Keratinocyte (primary cell): ENCODE data around the gene CD8B. TPM values are rescaled to one million over a fixed set of nuclear protein-coding genes. Genes with fewer than 3 reads are reported as not detected.
A peak's percentile ranks its signal among the peaks of the same experiment; 100 is the strongest.
"Not testable (repeated sequence)": the region's sequence is repeated elsewhere in the genome, so short reads cannot be mapped to it uniquely, and the experiment has no call there.

Experiments
- DNase-seq: peaks from one replicate; pipeline ENCODE4 v3.0.0-alpha.2; 2011; ENCODE audit warnings: low read depth, missing footprints, low spot score
- FAIRE-seq: peaks from 2 replicates; lab custom pipeline; 2011; peaks lifted over from hg19 to GRCh38; lab: Jason Lieb, UNC
- H2AFZ ChIP-seq: 2 replicates; pipeline ENCODE4 v1.6.0; 2012; ENCODE audit warnings: low read length, control low read depth, inconsistent platforms; ENCODE audit not compliant: control insufficient read depth
- H3K27ac ChIP-seq: 2 replicates; pipeline ENCODE4 v1.5.1; 2011; ENCODE audit warnings: low read length; ENCODE audit not compliant: control insufficient read depth, insufficient read depth
- H3K27me3 ChIP-seq: 3 replicates; pipeline ENCODE4 v1.6.0; 2011; ENCODE audit warnings: low read length; ENCODE audit not compliant: control insufficient read depth, insufficient read depth; ENCODE audit errors: extremely low read depth
- H3K36me3 ChIP-seq, 2 experiments: 2 replicates in 1 of 2; 3 replicates in 1 of 2; pipeline ENCODE4 v1.5.1; 2011; ENCODE audit warnings: low read length in 2 of 2, mild to moderate bottlenecking in 1 of 2; ENCODE audit not compliant: control insufficient read depth in 2 of 2, insufficient read depth in 2 of 2; ENCODE audit errors: extremely low read depth in 1 of 2
- H3K4me1 ChIP-seq: 3 replicates; pipeline ENCODE4 v1.5.1; 2011; ENCODE audit warnings: low read length; ENCODE audit not compliant: control insufficient read depth, insufficient read depth; ENCODE audit errors: extremely low read depth
- H3K4me2 ChIP-seq: 3 replicates; pipeline ENCODE4 v1.6.0; 2011; ENCODE audit warnings: low read depth, low read length; ENCODE audit not compliant: control insufficient read depth, insufficient read depth; ENCODE audit errors: extremely low read depth
- H3K4me3 ChIP-seq, 3 experiments: fragments of 200-600 bp in 1 of 3; sonication (generic) in 1 of 3; 2 replicates in 2 of 3; 3 replicates in 1 of 3; pipeline ENCODE4 v1.5.1; 2011 to 2016; ENCODE audit warnings: low read length in 3 of 3, mild to moderate bottlenecking in 3 of 3, control low read depth in 2 of 3, inconsistent platforms in 1 of 3, low read depth in 1 of 3, mixed read lengths in 1 of 3, mixed run types in 1 of 3, moderate library complexity in 1 of 3; ENCODE audit not compliant: control insufficient read depth in 2 of 3, insufficient read depth in 2 of 3; ENCODE audit errors: extremely low read depth in 1 of 3
- H3K79me2 ChIP-seq: 2 replicates; pipeline ENCODE4 v1.6.0; 2012; ENCODE audit warnings: low read length; ENCODE audit not compliant: control insufficient read depth, insufficient read depth
- H3K9ac ChIP-seq: 3 replicates; pipeline ENCODE4 v1.6.0; 2011; ENCODE audit warnings: low read length; ENCODE audit not compliant: control insufficient read depth, insufficient read depth; ENCODE audit errors: extremely low read depth
- H3K9me1 ChIP-seq: 3 replicates; pipeline ENCODE4 v1.6.0; 2011; ENCODE audit warnings: low read length; ENCODE audit not compliant: control insufficient read depth, insufficient read depth; ENCODE audit errors: extremely low read depth
- H3K9me3 ChIP-seq: 2 replicates; pipeline ENCODE4 v1.5.1; 2012; ENCODE audit warnings: low read depth, low read length; ENCODE audit not compliant: control insufficient read depth
- H4K20me1 ChIP-seq: 3 replicates; pipeline ENCODE4 v1.6.0; 2011; ENCODE audit warnings: low read length; ENCODE audit not compliant: control insufficient read depth, insufficient read depth; ENCODE audit errors: extremely low read depth
- dilution Hi-C: fragments of 300-500 bp; cut with MboI; formaldehyde crosslinking; loops from one replicate; pipeline ENCODE4 v1.7.0; 2020; ENCODE audit warnings: low sequenced_read_pairs; ENCODE audit not compliant: extremely low pct_ligation_motif_present
- polyA plus RNA-seq, 5 experiments: library from polyadenylated mRNA; depleted of rRNA in 3 of 5; stranded (reverse) in 3 of 5; stranded (forward) in 1 of 5; unstranded in 1 of 5; fragments of >200 nt; gene quantifications; 1 replicate in 1 of 5; 2 replicates in 3 of 5; 3 replicates in 1 of 5; pipeline versions ENCODE4 v1.2.1 to v1.2.3, GENCODE V29; 2011 to 2012; ENCODE audit warnings: missing spikeins in 2 of 5, low read depth in 1 of 5, low replicate concordance in 1 of 5

The CD8B gene
- polyA plus RNA-seq, 1 donor (not counting 4 experiments of a cell fraction or from before 2014, with no cell fraction given) = not detected

DNA sequence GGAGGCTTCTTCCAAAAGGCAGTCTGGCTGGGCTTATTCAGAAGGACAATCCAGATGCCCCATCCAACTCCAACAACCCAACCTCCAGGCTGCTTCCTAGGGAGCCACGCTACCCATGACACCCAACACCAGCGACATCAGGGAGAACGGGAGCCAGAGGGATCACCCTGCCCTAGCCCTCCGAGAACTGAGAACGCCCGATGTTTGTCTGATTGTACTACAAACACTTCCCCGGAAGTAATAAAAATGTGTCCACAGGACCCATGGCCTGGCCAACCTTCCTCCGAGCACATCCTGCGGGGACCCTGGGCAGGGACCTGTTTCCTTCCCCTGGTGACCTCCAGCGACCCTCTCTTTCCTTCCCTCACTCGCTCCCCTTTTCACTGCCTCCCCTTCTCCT is 511 bp downstream of the CD8B start:
- H3K4me3 ChIP-seq, H3K27me3 ChIP-seq, H3K9ac ChIP-seq, H4K20me1 ChIP-seq, H3K79me2 ChIP-seq, H3K9me3 ChIP-seq, H2AFZ ChIP-seq, H3K36me3 ChIP-seq, H3K4me1 ChIP-seq, H3K9me1 ChIP-seq, dilution Hi-C loops, FAIRE-seq, DNase-seq, H3K4me2 ChIP-seq, H3K27ac ChIP-seq: not testable (repeated sequence)

DNA sequence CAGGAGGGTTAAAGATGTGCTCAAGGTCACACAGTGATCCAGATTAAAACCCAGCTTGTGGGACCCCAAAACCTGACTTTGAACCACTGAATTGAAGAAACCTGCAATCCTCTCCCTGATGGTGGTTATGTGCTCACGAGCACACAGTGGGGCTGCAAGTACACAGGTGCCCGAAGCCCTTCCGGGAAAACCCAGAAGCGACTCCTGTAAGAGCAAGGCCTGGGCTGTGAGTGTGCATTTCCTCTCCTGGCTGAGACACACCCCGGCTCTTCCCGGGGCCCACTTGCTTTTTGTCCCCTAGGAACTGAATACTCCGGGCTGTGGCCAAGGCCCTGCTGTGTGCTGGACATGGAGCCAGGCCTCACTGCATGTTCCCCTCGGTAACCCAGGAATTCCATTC is 1.1 kb downstream of the CD8B start:
- H3K27me3 ChIP-seq, H3K27ac ChIP-seq, H3K79me2 ChIP-seq, H2AFZ ChIP-seq, H3K36me3 ChIP-seq, H3K9ac ChIP-seq, H3K4me1 ChIP-seq, H3K9me3 ChIP-seq, DNase-seq, H3K4me2 ChIP-seq, dilution Hi-C loops, H4K20me1 ChIP-seq, H3K9me1 ChIP-seq, FAIRE-seq, H3K4me3 ChIP-seq: not testable (repeated sequence)

DNA sequence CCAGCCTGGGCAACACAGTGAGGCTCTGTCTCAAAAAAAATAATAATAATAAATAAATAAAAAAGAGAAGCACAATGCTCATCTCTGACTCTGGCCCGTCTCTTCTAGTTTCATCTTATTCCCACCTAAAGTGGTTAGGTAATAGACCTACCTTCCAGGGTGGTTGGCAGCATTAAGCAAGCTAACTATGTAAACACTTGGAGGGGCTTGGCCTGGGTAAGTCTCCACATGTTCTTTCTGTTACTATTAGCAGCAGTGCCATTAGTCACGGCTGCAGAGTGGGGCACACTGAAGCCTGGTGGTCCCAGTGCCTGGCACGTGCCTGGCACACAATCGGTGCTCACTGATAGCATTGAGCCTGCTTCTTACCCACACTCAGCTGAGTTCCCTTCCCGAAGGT is 4.0 kb downstream of the CD8B start:
- not testable (repeated sequence) for H3K36me3 ChIP-seq

DNA sequence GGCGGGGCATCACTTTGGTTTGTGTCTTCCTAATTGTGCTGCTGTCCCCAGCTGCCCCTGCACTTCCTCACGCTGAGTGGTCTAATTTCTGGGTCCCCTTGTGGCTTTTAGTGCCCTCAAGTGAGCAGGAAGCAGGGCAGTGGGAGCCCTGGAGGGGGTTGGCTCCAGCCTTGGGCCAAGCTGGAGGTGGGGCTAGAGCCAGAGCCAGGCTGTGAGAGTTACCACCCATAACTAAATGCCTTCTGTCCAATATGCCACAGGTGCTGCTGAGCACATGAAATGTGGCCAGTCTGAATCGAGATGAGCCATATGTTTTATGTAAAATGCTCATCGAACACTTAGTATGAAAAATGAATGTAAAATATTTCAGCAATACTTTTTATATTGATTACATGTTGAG is 5.2 kb downstream of the CD8B start:
- FAIRE-seq, H3K4me3 ChIP-seq, H3K4me2 ChIP-seq, H3K9ac ChIP-seq, dilution Hi-C loops, H3K79me2 ChIP-seq, DNase-seq, H3K4me1 ChIP-seq, H3K9me1 ChIP-seq, H3K9me3 ChIP-seq, H4K20me1 ChIP-seq, H3K36me3 ChIP-seq, H3K27me3 ChIP-seq, H3K27ac ChIP-seq, H2AFZ ChIP-seq: not testable (repeated sequence)

More for the DNA sequence above, 4.0 kb downstream of the CD8B start:
- H3K27ac ChIP-seq, H3K4me2 ChIP-seq, H3K79me2 ChIP-seq, dilution Hi-C loops, H3K4me1 ChIP-seq, H3K9me1 ChIP-seq, H3K27me3 ChIP-seq, H4K20me1 ChIP-seq, H2AFZ ChIP-seq, DNase-seq, H3K9me3 ChIP-seq, H3K9ac ChIP-seq, H3K4me3 ChIP-seq, FAIRE-seq: not testable (repeated sequence)

DNA sequence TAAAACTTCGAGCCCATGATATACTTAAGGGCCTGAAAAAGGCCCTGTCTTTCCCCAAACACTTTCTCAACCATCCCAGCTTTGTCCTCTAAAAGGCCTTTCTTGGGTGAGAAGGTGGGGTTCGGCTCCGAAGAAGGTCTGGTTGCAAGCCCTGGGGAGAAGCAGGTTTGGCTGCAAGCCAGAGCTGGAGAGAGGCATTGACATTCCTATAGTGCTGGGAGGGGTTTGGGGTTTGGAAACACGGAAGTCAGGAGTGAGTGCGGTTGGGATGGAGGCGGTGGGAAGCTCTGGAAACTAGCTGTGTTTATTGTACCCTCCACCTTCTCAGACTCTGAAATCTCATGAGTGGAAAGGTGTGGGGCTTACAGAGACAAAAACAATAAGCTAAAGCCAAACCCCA is 5.7 kb downstream of the CD8B start:
- peak; percentile 23 for FAIRE-seq
- DNase-seq, dilution Hi-C loops: not testable (repeated sequence)

More for the DNA sequence above, 5.7 kb downstream of the CD8B start:
- not testable (repeated sequence) for H3K27me3 ChIP-seq, H3K9me1 ChIP-seq, H3K4me3 ChIP-seq, H3K9me3 ChIP-seq, H2AFZ ChIP-seq, H3K36me3 ChIP-seq, H3K4me1 ChIP-seq, H3K27ac ChIP-seq, H3K4me2 ChIP-seq, H4K20me1 ChIP-seq, H3K9ac ChIP-seq, H3K79me2 ChIP-seq
